ENCODE data around the gene NARS2. TPM values are rescaled to one million over a fixed set of nuclear protein-coding genes. Genes with fewer than 3 reads are reported as not detected.
"Not testable (repeated sequence)": the region's sequence is repeated elsewhere in the genome, so short reads cannot be mapped to it uniquely, and the experiment has no call there.

Gene NARS2
- total RNA-seq, 4 donors from 2014 or later: 9.2 to 39.9 (median 19.6) TPM

- intact Hi-C loops (cut with DNase I; ENCODE audit: low total_unique reads): no loop called here
- no peaks in the 10 kb centered on the region for H3K4me1 ChIP-seq
- TF ChIP-seq CTCF (IDR thresholded peaks at IDR 0.05) (no peak), POLR2A (IDR thresholded peaks at IDR 0.05) (no peak)
- H3K9me3 ChIP-seq: no peaks in the 10 kb centered on the region
- H3K4me3 ChIP-seq: no peak overlapping the region
- no peak for DNase-seq
- no peaks in the 10 kb centered on the region for H3K27me3 ChIP-seq
- H3K27ac ChIP-seq: no peak overlapping the region
- no peaks in the 10 kb centered on the region for H3K36me3 ChIP-seq
Measured at GRCh38 chr11:78465169-78465942, 109.3 kb downstream of the NARS2 start.

- DNase-seq; intact Hi-C loops (cut with DNase I; ENCODE audit: low total_unique reads); H3K4me1 ChIP-seq; H3K36me3 ChIP-seq; H3K27me3 ChIP-seq; H3K4me3 ChIP-seq; H3K9me3 ChIP-seq; H3K27ac ChIP-seq: not testable (repeated sequence)
Measured at GRCh38 chr11:78464787-78465168, 109.9 kb downstream of the NARS2 start.

GRCh38 chr11:78460471-78460870, 114.2 kb downstream of the NARS2 start:
- Histone ChIP-seq H3K4me3 (no peak overlapping the region), H3K27ac (no peak overlapping the region), H3K27me3 (no peaks in the 10 kb centered on the region), H3K9me3 (no peaks in the 10 kb centered on the region), H3K36me3 (no peaks in the 10 kb centered on the region), H3K4me1 (no peaks in the 10 kb centered on the region)
- no peak for TF ChIP-seq POLR2A (IDR thresholded peaks at IDR 0.05)
- no peak for TF ChIP-seq CTCF (IDR thresholded peaks at IDR 0.05)
- DNase-seq: no peak
- intact Hi-C loops (cut with DNase I; ENCODE audit: low total_unique reads): no loop called here

- H3K9me3 ChIP-seq: no peaks in the 10 kb centered on the region
- intact Hi-C loops (cut with DNase I; ENCODE audit: low total_unique reads): no loop called here
- no peaks in the 10 kb centered on the region for H3K27me3 ChIP-seq
- TF ChIP-seq CTCF (IDR thresholded peaks at IDR 0.05) (no peak), POLR2A (IDR thresholded peaks at IDR 0.05) (no peak)
- H3K4me3 ChIP-seq: no peak overlapping the region
- no peaks in the 10 kb centered on the region for H3K4me1 ChIP-seq
- H3K36me3 ChIP-seq: no peaks in the 10 kb centered on the region
- H3K27ac ChIP-seq: no peak overlapping the region
- DNase-seq: no peak
Measured at GRCh38 chr11:78459738-78460137, 114.9 kb downstream of the NARS2 start.

- Histone ChIP-seq H3K27ac (no peak overlapping the region), H3K9me3 (no peaks in the 10 kb centered on the region), H3K36me3 (no peaks in the 10 kb centered on the region), H3K27me3 (no peaks in the 10 kb centered on the region), H3K4me1 (no peaks in the 10 kb centered on the region), H3K4me3 (no peak overlapping the region)
- intact Hi-C loops (cut with DNase I; ENCODE audit: low total_unique reads): no loop called here
- DNase-seq: no peak
- TF ChIP-seq CTCF (IDR thresholded peaks at IDR 0.05): no peak
- TF ChIP-seq POLR2A (IDR thresholded peaks at IDR 0.05): no peak
Measured at GRCh38 chr11:78457448-78457847, 117.2 kb downstream of the NARS2 start.
